Measurements from ENCODE around the gene SPHK1.

SPHK1 gene

DNA sequence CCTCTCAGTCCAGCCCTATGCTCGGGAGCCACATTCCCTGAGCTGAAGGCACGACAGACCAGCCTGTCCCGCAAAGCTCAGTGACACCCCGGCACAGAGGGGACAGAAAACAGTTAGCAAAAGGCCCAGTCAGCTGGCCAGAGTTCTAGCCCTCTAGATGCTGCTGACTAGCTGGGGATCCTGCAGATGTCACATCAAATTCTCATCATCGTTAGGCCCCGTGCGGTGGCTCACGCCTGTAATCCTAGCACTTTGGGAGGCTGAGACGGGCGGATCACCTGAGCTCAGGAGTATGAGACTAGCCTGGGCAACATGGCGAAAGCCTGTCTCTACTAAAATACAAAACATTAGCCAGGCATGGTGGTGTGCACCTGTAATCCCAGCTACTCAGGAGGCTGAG lies 51.3 kb downstream of the SPHK1 start:
- no peak for DNase-seq

Data from stimulated activated CD4-positive, alpha-beta T cell treated with anti-CD3 and anti-CD28 coated beads, Interleukin-15, amount 100 ng/mL, for 24 hours (primary cell).